Fibroblast of lung (primary cell): ENCODE data around the gene CTSZ. TPM values are rescaled to one million over a fixed set of nuclear protein-coding genes. Genes with fewer than 3 reads are reported as not detected.

ENCODE experiments used
- DNase-seq, 2 donors: peaks; one replicate each; pipeline versions ENCODE4 v3.0.0 to v3.0.0-alpha.2; 2010; ENCODE audit warnings: low read depth in 2 of 2
- H2AFZ ChIP-seq: 2 replicates; pipeline ENCODE4 v1.5.1; 2012; ENCODE audit warnings: low read length, control low read depth, inconsistent platforms
- H3K27ac ChIP-seq: 2 replicates; pipeline ENCODE4 v1.5.1; 2011; ENCODE audit warnings: low read length, control low read depth; ENCODE audit not compliant: insufficient read depth
- H3K27me3 ChIP-seq: 2 replicates; pipeline ENCODE4 v1.5.1; 2011; ENCODE audit warnings: mild to moderate bottlenecking, low read length; ENCODE audit not compliant: control insufficient read depth, insufficient read depth
- H3K36me3 ChIP-seq: 2 replicates; pipeline ENCODE4 v1.5.1; 2011; ENCODE audit warnings: low read length; ENCODE audit not compliant: control insufficient read depth, insufficient read depth
- H3K4me1 ChIP-seq: 2 replicates; pipeline ENCODE4 v1.5.1; 2011; ENCODE audit warnings: low read length; ENCODE audit not compliant: control insufficient read depth, insufficient read depth; ENCODE audit errors: extremely low read depth
- H3K4me2 ChIP-seq: 2 replicates; pipeline ENCODE4 v1.5.1; 2011; ENCODE audit warnings: low read length, control low read depth; ENCODE audit not compliant: insufficient read depth; ENCODE audit errors: extremely low read depth
- H3K4me3 ChIP-seq, 4 experiments: fragments of 200-600 bp in 1 of 4; sonication (generic) in 1 of 4; replicated peaks in 1 of 4; 2 replicates each; pipeline ENCODE4 v1.5.1; 2011 to 2016; ENCODE audit warnings: low read length in 4 of 4, low read depth in 3 of 4, mild to moderate bottlenecking in 3 of 4, control low read depth in 2 of 4, inconsistent platforms in 1 of 4, mixed read lengths in 1 of 4; ENCODE audit not compliant: insufficient read depth in 1 of 4; ENCODE audit errors: control extremely low read depth in 1 of 4
- H3K79me2 ChIP-seq: 2 replicates; pipeline ENCODE4 v1.5.1; 2012; ENCODE audit warnings: mild to moderate bottlenecking, low read length, inconsistent platforms; ENCODE audit not compliant: control insufficient read depth, insufficient read depth
- H3K9ac ChIP-seq: 2 replicates; pipeline ENCODE4 v1.5.1; 2011; ENCODE audit warnings: mild to moderate bottlenecking, low read length, control low read depth; ENCODE audit not compliant: insufficient read depth
- H3K9me3 ChIP-seq: 2 replicates; pipeline ENCODE4 v1.5.1; 2012; ENCODE audit warnings: low read depth, low read length; ENCODE audit not compliant: control insufficient read depth, insufficient read depth
- H4K20me1 ChIP-seq: 2 replicates; pipeline ENCODE4 v1.5.1; 2011; ENCODE audit warnings: low read length; ENCODE audit not compliant: control insufficient read depth, insufficient read depth; ENCODE audit errors: extremely low read depth
- EZH2 ChIP-seq: IDR thresholded peaks from 2 replicates; pipeline ENCODE4 v1.5.1; 2012; ENCODE audit warnings: low read length, control low read depth, mild to moderate bottlenecking; ENCODE audit errors: missing control alignments
- polyA plus RNA-seq, 2 donors: library from polyadenylated mRNA; depleted of rRNA in 1 of 2; stranded (reverse) in 1 of 2; unstranded in 1 of 2; fragments of >200 nt; gene quantifications; 2 replicates each; pipeline ENCODE4 v1.2.1, GENCODE V29; 2011 to 2012; ENCODE audit warnings: missing spikeins in 1 of 2
- total RNA-seq: library from RNA; depleted of rRNA; stranded (reverse); fragments of >200 nt; gene quantifications from 2 replicates; pipeline ENCODE4 v1.2.1, GENCODE V29; 2014
- TF ChIP-seq, protein P1 (sequence below), 2 donors: IDR thresholded peaks in 1 of 2; conservative IDR thresholded peaks in 1 of 2; 1 replicate in 1 of 2; 2 replicates in 1 of 2; pipeline ENCODE4 v1.5.1; 2011 to 2012; ENCODE audit warnings: low read length in 2 of 2, control low read depth in 1 of 2, inconsistent platforms in 1 of 2, low read depth in 1 of 2, mild to moderate bottlenecking in 1 of 2

The CTSZ gene
- total and polyA plus RNA-seq, 2 donors (not counting 1 experiment from before 2014, with no cell fraction given) = 201 to 250 TPM

GRCh38 chr20:59001068-59001448, 6.0 kb downstream of the CTSZ start:
- Histone ChIP-seq H2AFZ (no peak overlapping the region), H3K79me2 (peaks cover 4% of the 10 kb centered on the region), H3K9me3 (no peaks in the 10 kb centered on the region), H3K27me3 (no peaks in the 10 kb centered on the region), H3K4me1 (peaks cover 8% of the 10 kb centered on the region), H3K9ac (no peak overlapping the region), H3K4me2 (no peak overlapping the region), H3K4me3 (no peak overlapping the region), H3K27ac (no peak overlapping the region), H3K36me3 (peaks cover 16% of the 10 kb centered on the region), H4K20me1 (no peaks in the 10 kb centered on the region)
- no peak for TF ChIP-seq EZH2
- TF ChIP-seq, protein P1, sequence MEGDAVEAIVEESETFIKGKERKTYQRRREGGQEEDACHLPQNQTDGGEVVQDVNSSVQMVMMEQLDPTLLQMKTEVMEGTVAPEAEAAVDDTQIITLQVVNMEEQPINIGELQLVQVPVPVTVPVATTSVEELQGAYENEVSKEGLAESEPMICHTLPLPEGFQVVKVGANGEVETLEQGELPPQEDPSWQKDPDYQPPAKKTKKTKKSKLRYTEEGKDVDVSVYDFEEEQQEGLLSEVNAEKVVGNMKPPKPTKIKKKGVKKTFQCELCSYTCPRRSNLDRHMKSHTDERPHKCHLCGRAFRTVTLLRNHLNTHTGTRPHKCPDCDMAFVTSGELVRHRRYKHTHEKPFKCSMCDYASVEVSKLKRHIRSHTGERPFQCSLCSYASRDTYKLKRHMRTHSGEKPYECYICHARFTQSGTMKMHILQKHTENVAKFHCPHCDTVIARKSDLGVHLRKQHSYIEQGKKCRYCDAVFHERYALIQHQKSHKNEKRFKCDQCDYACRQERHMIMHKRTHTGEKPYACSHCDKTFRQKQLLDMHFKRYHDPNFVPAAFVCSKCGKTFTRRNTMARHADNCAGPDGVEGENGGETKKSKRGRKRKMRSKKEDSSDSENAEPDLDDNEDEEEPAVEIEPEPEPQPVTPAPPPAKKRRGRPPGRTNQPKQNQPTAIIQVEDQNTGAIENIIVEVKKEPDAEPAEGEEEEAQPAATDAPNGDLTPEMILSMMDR (conservative IDR thresholded peaks at IDR 0.05 in 1 of 2, IDR thresholded peaks at IDR 0.05 in 1 of 2; ENCODE audit: low read depth in 1 of 2, low read length in 2 of 2) = no peak
- DNase-seq = no peak

DNA sequence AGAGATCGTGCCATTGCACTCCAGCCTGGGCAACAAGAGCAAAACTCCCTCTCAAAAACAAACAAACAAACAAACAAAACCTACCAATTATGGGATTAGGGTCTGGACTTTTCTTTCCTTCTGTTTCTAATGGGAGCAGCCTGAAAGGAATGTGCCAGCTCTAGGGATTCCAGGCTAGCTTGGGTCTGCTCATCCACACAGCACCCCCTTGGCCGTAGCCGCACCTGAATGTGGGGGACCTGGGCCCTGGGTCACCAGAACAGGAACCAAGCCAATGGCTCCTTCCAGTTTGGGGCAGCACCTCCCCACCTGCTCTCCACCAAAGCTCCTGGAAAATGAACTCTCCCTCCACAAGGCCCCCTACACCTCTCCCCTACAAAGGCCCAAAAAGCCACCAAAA, 6.7 kb downstream of the CTSZ start:
- peaks cover 3% of the 10 kb centered on the region for H3K4me1 ChIP-seq
- no peak overlapping the region for H2AFZ ChIP-seq
- no peaks in the 10 kb centered on the region for H3K79me2 ChIP-seq
- H3K9ac ChIP-seq = no peak overlapping the region
- TF ChIP-seq EZH2 = no peak
- TF ChIP-seq, protein P1 (conservative IDR thresholded peaks at IDR 0.05 in 1 of 2, IDR thresholded peaks at IDR 0.05 in 1 of 2; ENCODE audit: low read depth in 1 of 2, low read length in 2 of 2) = no peak
- H3K9me3 ChIP-seq = no peaks in the 10 kb centered on the region
- no peaks in the 10 kb centered on the region for H3K27me3 ChIP-seq
- no peak for DNase-seq
- no peak overlapping the region for H3K4me3 ChIP-seq
- H3K27ac ChIP-seq = no peak overlapping the region
- H4K20me1 ChIP-seq = no peaks in the 10 kb centered on the region
- no peak overlapping the region for H3K4me2 ChIP-seq
- peaks cover 20% of the 10 kb centered on the region for H3K36me3 ChIP-seq

DNA sequence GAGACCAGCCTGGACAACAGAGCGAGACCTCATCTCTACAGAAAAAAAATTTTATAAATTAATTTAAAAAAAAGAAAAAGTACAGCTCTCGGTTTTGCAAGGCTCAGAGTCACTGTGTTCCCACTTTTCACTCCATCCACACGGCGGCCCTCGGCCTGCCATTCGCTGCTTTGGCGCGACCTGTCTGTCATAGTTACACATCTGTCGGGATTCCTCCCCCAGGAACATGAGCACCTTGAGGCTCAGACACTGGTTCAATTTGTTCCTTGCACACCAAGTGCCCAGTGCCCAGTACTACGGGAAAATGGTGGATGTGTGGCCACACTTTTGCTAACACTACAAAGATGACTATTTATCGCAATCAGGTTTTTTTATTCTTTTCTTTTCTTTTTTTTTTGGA, 8.4 kb downstream of the CTSZ start:
- Histone ChIP-seq H3K9ac (no peak overlapping the region), H3K9me3 (no peaks in the 10 kb centered on the region), H3K4me1 (peaks cover under 1% of the 10 kb centered on the region), H4K20me1 (no peaks in the 10 kb centered on the region), H3K36me3 (peaks cover 26% of the 10 kb centered on the region), H2AFZ (no peak overlapping the region), H3K4me3 (no peak overlapping the region), H3K79me2 (no peaks in the 10 kb centered on the region), H3K4me2 (no peak overlapping the region), H3K27ac (no peak overlapping the region), H3K27me3 (no peaks in the 10 kb centered on the region)
- TF ChIP-seq EZH2 = no peak
- TF ChIP-seq, protein P1 (conservative IDR thresholded peaks at IDR 0.05 in 1 of 2, IDR thresholded peaks at IDR 0.05 in 1 of 2; ENCODE audit: low read depth in 1 of 2, low read length in 2 of 2) = no peak
- DNase-seq = no peak
